Heart left ventricle (tissue), 16 donors: ENCODE measurements around the gene BUB1B. TPM values are rescaled to one million over a fixed set of nuclear protein-coding genes. Genes with fewer than 3 reads are reported as not detected.
A peak's percentile ranks its signal among the peaks of the same experiment; 100 is the strongest.
"Not testable (repeated sequence)": the region's sequence is repeated elsewhere in the genome, so short reads cannot be mapped to it uniquely, and the experiment has no call there.

Experiments
- ATAC-seq, 4 donors: fragments of 200-7000 bp; cut with Tn5 transposase; one replicate each; pipeline ENCODE4 v1.9.1; 2020 to 2022; ENCODE audit warnings: moderate library complexity in 4 of 4, mild to moderate bottlenecking in 3 of 4, moderate number of reproducible peaks in 1 of 4
- DNase-seq, 5 donors: peaks; one replicate each; pipeline ENCODE4 v3.0.0-alpha.2; 2020
- H3K27ac ChIP-seq, 12 donors: fragments of 200-600 bp; sonication (generic) in 4 of 12; one replicate each; pipeline versions ENCODE4 v1.5.0 to v1.8.0; 2016 to 2022; ENCODE audit warnings: mild to moderate bottlenecking in 2 of 12
- H3K27me3 ChIP-seq, 9 donors: fragments of 200-600 bp; sonication (generic) in 2 of 9; one replicate each; pipeline versions ENCODE4 v1.5.1 to v1.8.0; 2016 to 2022; ENCODE audit warnings: mild to moderate bottlenecking in 3 of 9
- H3K36me3 ChIP-seq, 9 donors: fragments of 200-600 bp; sonication (generic) in 2 of 9; one replicate each; pipeline versions ENCODE4 v1.5.0 to v1.8.0; 2018 to 2022; ENCODE audit warnings: mild to moderate bottlenecking in 2 of 9
- H3K4me1 ChIP-seq, 12 donors: fragments of 200-600 bp; sonication (generic) in 4 of 12; one replicate each; pipeline versions ENCODE4 v1.5.0 to v1.8.0; 2016 to 2022; ENCODE audit warnings: mild to moderate bottlenecking in 3 of 12
- H3K4me3 ChIP-seq, 12 donors: fragments of 200-600 bp; sonication (generic) in 4 of 12; one replicate each; pipeline versions ENCODE4 v1.5.0 to v1.8.0; 2017 to 2022; ENCODE audit warnings: mild to moderate bottlenecking in 9 of 12, moderate library complexity in 4 of 12
- H3K9me3 ChIP-seq, 12 donors: fragments of 200-600 bp; sonication (generic) in 4 of 12; one replicate each; pipeline versions ENCODE4 v1.5.0 to v1.8.0; 2016 to 2022; ENCODE audit warnings: mild to moderate bottlenecking in 1 of 12
- POLR2A ChIP-seq, 2 donors: fragments of 450-650 bp; IDR thresholded peaks; one replicate each; pipeline ENCODE4 v1.6.1; 2017; ENCODE audit warnings: antibody characterized with exemption in 2 of 2, mild to moderate bottlenecking in 2 of 2, moderate library complexity in 2 of 2
- WGBS, 4 donors: extraction: QIAGEN DNeasy Blood & Tissue Kit in 2 of 4; methylation state at CpG; one replicate each; pipeline versions ENCODE4 v1.1.5 to v1.1.7; 2013 to 2018; 5-methylcytosine and 5-hydroxymethylcytosine counted together
- intact Hi-C, 10 donors: fragments of 100-400 bp; cut with DNase I; formaldehyde crosslinking; loops; one replicate each; pipeline versions ENCODE4 v1.11.1 to v1.14.2; 2022
- polyA plus RNA-seq, 2 donors: library from polyadenylated mRNA; stranded (reverse); fragments of 200-250 nt; gene quantifications; one replicate each; pipeline ENCODE4 v1.2.3, GENCODE V29; 2013
- total RNA-seq, 9 donors: library from RNA; depleted of rRNA in 2 of 9; stranded (reverse); fragments of >200 nt in 2 of 9; fragmentation: NEBNext Ultra II Directional in 3 of 9; extraction: Animal tissue kit (Norgen Biotek cat#: 25700) in 3 of 9; gene quantifications; one replicate each; pipeline versions ENCODE4 v1.1.0 to v1.2.4, GENCODE V29; 2016 to 2023
- TF ChIP-seq, protein P1 (sequence below), 12 donors: fragments of 200-600 bp; sonication (generic) in 4 of 12; IDR thresholded peaks; one replicate each; pipeline versions ENCODE4 v1.5.0 to v1.8.0; 2018 to 2022; ENCODE audit warnings: antibody characterized with exemption in 12 of 12, mild to moderate bottlenecking in 5 of 12
- donor health status: ischemic (EF 13 %, LVEDD 7.1; RV severe dilation, severe dysfunction).
- donor health status: healthy with polysubstance abuse.
- donor health status: DM: no; HTN: yes; CAD: no.
- donor health status: DM: no; HTN: no; CAD: no.
- donor health status: ischemic (EF 25% LVEDD 6.9; RV normal size, moderate dysfunction).
- donor health status: ischemic (EF 25% LVEDD 5.7; RV mildly dilated, moderate dysfunction).
- donor health status: healthy.
- donor health status: DM: yes; HTN: yes; CAD: no.
- donor health status: ischemic (EF 35%, LVEDD 5.7; RV mildly dilated, moderate dysfunction).
- donor health status: nonischemic (EF 11% LVEDD 7.7; RV severe dilation, severe dysfunction).
- donor health status: DM: yes; HTN: yes; CAD: no.
- donor health status: PGD.
- donor health status: ischemic (EF 29% LVEDD 5.4; RV normal size, mild dysfunction).
- donor health status: nonischemic (EF 23%, LVEDD 6.1; RV moderate dilation, normal function).

The BUB1B gene
- total and polyA plus RNA-seq, 11 donors = 0.11 to 6.4 (median 0.76) TPM; not detected in 1

DNA sequence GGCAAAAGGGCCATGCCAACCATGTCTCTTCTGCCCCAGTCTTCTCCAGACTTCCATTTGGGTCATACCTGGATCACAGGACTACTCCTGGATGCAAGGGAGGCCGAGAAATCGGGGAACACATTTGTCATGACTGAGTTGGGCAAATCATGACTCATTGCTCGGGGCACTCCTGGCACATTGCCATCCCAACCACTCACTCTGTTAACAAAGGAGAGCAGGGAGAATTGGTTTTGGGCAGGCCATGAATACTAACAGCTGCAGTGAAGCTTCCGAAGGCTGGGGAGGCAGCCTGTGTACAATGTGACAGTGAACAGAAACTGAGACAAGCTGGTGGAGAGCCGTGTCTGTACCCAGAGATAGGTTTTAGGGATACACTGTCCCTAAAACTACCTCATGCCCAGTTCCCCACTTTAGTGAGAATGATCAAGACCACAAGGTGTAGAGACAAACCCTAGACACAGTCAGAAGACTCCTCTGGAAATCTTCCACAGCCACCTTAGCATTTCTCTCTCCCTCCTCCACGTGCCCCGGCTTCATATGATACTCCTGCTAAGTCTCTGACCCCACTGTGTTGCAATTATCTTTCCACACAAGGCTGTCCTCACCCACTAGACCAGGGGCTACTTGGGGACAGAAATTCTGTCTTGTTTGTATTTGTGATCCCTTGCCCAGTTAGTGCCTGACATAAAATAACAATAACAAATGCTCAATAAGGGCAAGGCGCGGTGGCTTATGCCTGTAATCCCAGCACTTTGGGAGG lies 10.5 kb upstream of the BUB1B start:
- no peaks in the 10 kb centered on the region for H3K4me1 ChIP-seq
- H3K27me3 ChIP-seq = no peaks in the 10 kb centered on the region
- intact Hi-C loops = loop anchor here in 1 of 10 donors (5.0 kb wide), 1 partner anchor 38 kb away; no protein-coding TSS in a partner anchor
- H3K9me3 ChIP-seq = no peaks in the 10 kb centered on the region
- no peak overlapping the region for H3K4me3 ChIP-seq
- no peak overlapping the region for H3K27ac ChIP-seq
- H3K36me3 ChIP-seq = no peaks in the 10 kb centered on the region
- ATAC-seq (no peak), DNase-seq (peak in 1 of 5 donors; percentile 29)
- TF ChIP-seq POLR2A (IDR thresholded peaks at IDR 0.05) = no peak
- TF ChIP-seq, protein P1, sequence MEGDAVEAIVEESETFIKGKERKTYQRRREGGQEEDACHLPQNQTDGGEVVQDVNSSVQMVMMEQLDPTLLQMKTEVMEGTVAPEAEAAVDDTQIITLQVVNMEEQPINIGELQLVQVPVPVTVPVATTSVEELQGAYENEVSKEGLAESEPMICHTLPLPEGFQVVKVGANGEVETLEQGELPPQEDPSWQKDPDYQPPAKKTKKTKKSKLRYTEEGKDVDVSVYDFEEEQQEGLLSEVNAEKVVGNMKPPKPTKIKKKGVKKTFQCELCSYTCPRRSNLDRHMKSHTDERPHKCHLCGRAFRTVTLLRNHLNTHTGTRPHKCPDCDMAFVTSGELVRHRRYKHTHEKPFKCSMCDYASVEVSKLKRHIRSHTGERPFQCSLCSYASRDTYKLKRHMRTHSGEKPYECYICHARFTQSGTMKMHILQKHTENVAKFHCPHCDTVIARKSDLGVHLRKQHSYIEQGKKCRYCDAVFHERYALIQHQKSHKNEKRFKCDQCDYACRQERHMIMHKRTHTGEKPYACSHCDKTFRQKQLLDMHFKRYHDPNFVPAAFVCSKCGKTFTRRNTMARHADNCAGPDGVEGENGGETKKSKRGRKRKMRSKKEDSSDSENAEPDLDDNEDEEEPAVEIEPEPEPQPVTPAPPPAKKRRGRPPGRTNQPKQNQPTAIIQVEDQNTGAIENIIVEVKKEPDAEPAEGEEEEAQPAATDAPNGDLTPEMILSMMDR (IDR thresholded peaks at IDR 0.05) = no peak
- 67 to 82% (median 72%) methylated on average over 9 of the region's 9 CpGs for WGBS, 4 donors

DNA sequence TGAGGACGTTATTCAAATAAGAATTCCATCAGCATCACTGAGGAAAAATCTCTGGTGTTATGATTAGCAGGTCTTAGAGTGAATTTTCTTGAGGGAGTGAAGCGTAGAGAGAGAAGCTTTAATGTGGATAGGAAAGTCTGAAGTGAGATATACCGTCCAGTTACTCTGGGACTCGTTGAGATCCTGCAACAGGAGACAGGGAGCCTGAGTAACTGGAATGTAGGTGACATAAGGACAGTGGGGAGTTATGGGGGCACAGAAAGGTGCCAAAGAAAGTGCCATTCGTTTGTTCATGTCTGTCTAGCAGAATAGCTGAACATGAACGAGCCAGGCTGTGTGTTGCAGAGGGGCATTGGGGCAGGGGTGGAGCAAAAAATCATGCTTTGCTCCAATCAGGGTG lies 9.4 kb upstream of the BUB1B start:
- Histone ChIP-seq H3K4me1 (no peaks in the 10 kb centered on the region), H3K4me3 (no peak overlapping the region), H3K9me3 (no peaks in the 10 kb centered on the region), H3K27ac (no peak overlapping the region), H3K27me3 (no peaks in the 10 kb centered on the region), H3K36me3 (no peaks in the 10 kb centered on the region)
- no peak for DNase-seq
- TF ChIP-seq, protein P1 (IDR thresholded peaks at IDR 0.05) = no peak
- TF ChIP-seq POLR2A (IDR thresholded peaks at IDR 0.05) = no peak
- intact Hi-C loops = loop anchor here in 1 of 10 donors (5.0 kb wide), 1 partner anchor 39 kb away; no protein-coding TSS in a partner anchor
- 62 to 70% (median 67%) methylated on average over 6 of the region's 6 CpGs for whole genome bisulfite sequencing, 4 donors
- ATAC-seq = no peak

DNA sequence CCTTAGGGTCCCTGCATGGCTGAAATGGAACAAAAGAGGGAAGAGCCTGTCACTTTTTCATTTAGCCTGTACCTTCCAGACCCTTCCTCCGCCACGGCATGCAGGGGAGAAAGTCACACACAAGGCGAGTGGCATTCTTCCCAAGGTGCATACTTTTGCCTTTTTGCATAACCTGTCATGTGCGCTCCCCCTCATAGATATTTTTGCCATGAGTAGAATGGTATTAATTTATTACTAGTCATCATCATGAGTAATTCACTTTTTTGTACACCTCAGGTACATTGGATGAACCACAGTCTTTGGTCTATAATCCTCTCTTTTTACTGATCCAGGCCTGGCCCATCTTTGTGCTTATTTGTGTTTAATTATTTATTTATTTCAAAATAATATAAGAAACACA lies 8.9 kb upstream of the BUB1B start:
- intact Hi-C loops = loop anchor here in 1 of 10 donors (5.0 kb wide), 1 partner anchor 40 kb away; no protein-coding TSS in a partner anchor

DNA sequence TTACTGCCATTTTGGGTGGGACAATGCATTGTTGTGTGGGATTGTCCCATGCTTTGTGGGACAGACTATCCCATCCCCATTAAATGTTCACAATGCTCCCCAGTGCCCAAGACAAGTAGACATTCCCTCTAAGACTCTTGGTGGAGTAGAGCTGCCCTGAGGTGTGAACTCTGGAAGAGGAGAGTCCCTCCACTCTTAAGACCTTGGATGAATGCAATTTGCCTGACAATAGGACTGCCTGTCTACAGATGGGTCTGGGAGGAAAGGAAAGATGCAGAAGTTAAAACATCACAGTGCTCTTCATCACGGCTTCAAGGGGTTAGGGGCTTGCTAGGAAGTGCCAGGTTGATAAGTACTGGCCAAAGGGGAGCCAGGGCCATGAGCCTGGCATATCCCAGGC lies 6.0 kb upstream of the BUB1B start:
- DNase-seq, H3K4me3 ChIP-seq, H3K4me1 ChIP-seq, H3K9me3 ChIP-seq, H3K36me3 ChIP-seq, H3K27me3 ChIP-seq, H3K27ac ChIP-seq, ATAC-seq: not testable (repeated sequence)
- WGBS, 4 donors = 92 to 100% (median 100%) methylated on average over 1 of the region's 1 CpG; no CpG with 5 or more reads in 1 of the 4 donors
- intact Hi-C loops = loop anchor here in 4 of 10 donors (5.0 kb wide), 2 partner anchors 43 to 48 kb away; partner anchors contain the start of gene BMF (in 2 of the 4)

More for the DNA sequence above, 8.9 kb upstream of the BUB1B start:
- H3K27me3 ChIP-seq = no peaks in the 10 kb centered on the region
- TF ChIP-seq, protein P1 (IDR thresholded peaks at IDR 0.05) = no peak
- no peak for TF ChIP-seq POLR2A (IDR thresholded peaks at IDR 0.05)
- ATAC-seq = no peak
- H3K27ac ChIP-seq = no peak overlapping the region
- WGBS, 4 donors = 92 to 95% (median 93%) methylated on average over 4 of the region's 4 CpGs
- H3K36me3 ChIP-seq = no peaks in the 10 kb centered on the region
- H3K9me3 ChIP-seq = no peaks in the 10 kb centered on the region
- no peak overlapping the region for H3K4me3 ChIP-seq
- no peaks in the 10 kb centered on the region for H3K4me1 ChIP-seq
- DNase-seq = no peak
